ENCODE results near the gene RTP5. TPM values are rescaled to one million over a fixed set of nuclear protein-coding genes. Genes with fewer than 3 reads are reported as not detected.

The RTP5 gene
- total RNA-seq, 2 experiments from 2014 or later = not detected

DNA sequence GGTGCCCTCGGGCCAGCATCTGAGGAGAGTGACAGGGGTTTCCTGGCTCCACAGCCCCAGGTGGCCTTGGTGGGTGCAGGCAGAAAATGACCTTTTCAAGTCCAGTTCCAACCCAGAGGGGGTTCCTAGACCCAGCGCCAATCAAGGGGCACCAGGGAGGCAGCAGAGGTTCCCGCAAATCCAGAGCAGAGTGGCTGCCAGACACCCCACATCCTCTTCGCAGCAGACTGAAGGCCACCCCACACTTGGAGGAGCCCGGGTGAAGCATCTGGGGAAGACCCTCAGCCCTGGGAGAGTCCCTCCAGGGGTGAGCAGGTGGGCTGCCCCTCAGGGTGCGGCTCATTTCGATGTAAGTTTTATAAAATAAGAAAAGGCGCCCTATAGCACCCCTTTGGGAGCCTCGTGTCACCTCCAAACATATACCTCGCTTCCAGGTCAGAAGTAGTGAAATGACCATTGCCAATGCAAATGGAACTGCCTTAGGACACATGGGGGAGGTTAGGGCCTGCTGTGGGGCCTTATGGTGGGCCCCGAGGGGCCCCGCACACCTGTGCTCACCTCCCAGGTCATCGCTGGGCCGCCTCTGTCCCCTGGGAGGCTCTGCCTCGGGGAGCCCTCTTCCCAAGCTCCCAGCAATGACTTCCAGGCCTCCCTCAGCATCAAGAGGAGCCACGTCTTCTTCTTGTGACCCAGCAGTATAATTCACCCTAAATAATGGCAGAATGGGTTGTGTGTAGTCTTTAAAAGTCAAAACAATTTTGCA, 11.0 kb downstream of the RTP5 start:
- Mint-ChIP-seq H3K4me1 (ENCODE audit: low read depth) (peaks cover 36% of the 10 kb centered on the region), H3K27ac (peak overlapping the region; percentile 95), H3K36me3 (ENCODE audit: low read depth) (peaks cover 15% of the 10 kb centered on the region), H3K9me3 (no peaks in the 10 kb centered on the region), H3K27me3 (ENCODE audit: low read depth) (no peaks in the 10 kb centered on the region), H3K4me3 (peak overlapping the region; percentile 96)
- intact Hi-C loops (cut with micrococcal nuclease) = loop anchor here (1.0 to 10.0 kb wide), 14 partner anchors 21 to 1316 kb away; partner anchors contain the start of genes D2HGDH, DTYMK, DUSP28 and FARP2
- no peak for DNase-seq
- CTCF ChIA-PET = interaction anchor here (0.7 to 2.8 kb wide), 5 partner anchors 13 to 190 kb away, joined by 3 to 31 read pairs (median 10); no protein-coding TSS in a partner anchor

DNA sequence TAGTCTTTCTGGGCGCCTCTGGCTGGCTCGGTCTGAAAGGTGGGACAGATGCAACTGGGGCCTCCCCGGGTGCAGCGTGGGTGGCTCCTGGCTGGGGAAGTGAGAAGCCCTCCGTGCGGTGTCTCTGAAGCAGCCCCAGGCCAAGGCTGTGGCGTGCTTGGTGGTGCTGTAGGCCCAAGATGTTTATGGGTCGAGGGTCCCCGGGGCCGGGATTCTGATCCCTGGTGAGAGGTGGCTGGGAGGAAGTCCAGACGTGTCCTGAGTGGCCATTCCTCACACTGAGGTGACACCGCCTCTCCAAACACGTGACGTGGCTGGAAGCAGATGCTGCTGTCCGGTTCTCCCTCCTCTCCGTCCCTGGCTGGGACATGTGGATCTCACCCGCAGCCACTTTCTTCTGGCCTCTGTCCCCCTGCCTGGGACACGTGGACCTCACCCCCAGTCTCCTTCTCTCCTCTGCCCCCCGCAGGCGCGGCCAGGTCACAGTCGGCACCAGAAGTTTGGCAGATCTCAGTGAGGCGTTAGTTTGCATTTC, 12.6 kb downstream of the RTP5 start:
- intact Hi-C loops (cut with micrococcal nuclease) = loop anchor here (5.0 to 10.0 kb wide), 2 partner anchors 735 to 1317 kb away; partner anchors contain the start of genes DUSP28, PASK and RNPEPL1
- DNase-seq = peak; percentile 65
- CTCF ChIA-PET = no interaction called here
- peaks cover 45% of the 10 kb centered on the region for H3K4me1 Mint-ChIP-seq (ENCODE audit: low read depth)
- H3K9me3 Mint-ChIP-seq = no peaks in the 10 kb centered on the region
- peak overlapping the region; percentile 55 for H3K27ac Mint-ChIP-seq
- peak overlapping the region; percentile 96 for H3K4me3 Mint-ChIP-seq
- peaks cover 21% of the 10 kb centered on the region for H3K36me3 Mint-ChIP-seq (ENCODE audit: low read depth)
- no peaks in the 10 kb centered on the region for H3K27me3 Mint-ChIP-seq (ENCODE audit: low read depth)

DNA sequence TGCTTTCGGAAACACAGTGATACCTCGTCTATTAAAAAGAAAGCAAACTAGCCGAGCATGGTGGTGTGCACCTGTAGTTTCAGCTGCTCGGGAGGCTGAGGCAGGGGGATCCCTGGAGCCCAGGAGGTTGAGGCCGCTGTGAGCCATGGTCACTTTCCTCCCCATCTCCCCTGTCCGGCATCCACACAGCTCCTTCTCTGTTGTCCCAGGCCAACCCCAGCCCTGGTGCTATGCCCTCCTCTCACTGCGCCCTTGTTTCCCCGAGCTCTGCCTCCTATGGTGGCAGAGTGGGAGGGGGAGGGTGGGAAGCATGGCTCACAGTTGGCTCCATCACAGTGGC, 15.4 kb downstream of the RTP5 start:
- intact Hi-C loops (cut with micrococcal nuclease) = loop anchor here (5.0 to 10.0 kb wide), 2 partner anchors 738 to 1320 kb away; partner anchors contain the start of genes DUSP28, PASK and RNPEPL1
- H3K4me1 Mint-ChIP-seq (ENCODE audit: low read depth) = peaks cover 57% of the 10 kb centered on the region
- H3K27me3 Mint-ChIP-seq (ENCODE audit: low read depth) = no peaks in the 10 kb centered on the region
- H3K36me3 Mint-ChIP-seq (ENCODE audit: low read depth) = peaks cover 34% of the 10 kb centered on the region
- H3K9me3 Mint-ChIP-seq = peaks cover 2% of the 10 kb centered on the region
- DNase-seq = no peak
- CTCF ChIA-PET = no interaction called here
- H3K4me3 Mint-ChIP-seq = no peak overlapping the region
- H3K27ac Mint-ChIP-seq = no peak overlapping the region

DNA sequence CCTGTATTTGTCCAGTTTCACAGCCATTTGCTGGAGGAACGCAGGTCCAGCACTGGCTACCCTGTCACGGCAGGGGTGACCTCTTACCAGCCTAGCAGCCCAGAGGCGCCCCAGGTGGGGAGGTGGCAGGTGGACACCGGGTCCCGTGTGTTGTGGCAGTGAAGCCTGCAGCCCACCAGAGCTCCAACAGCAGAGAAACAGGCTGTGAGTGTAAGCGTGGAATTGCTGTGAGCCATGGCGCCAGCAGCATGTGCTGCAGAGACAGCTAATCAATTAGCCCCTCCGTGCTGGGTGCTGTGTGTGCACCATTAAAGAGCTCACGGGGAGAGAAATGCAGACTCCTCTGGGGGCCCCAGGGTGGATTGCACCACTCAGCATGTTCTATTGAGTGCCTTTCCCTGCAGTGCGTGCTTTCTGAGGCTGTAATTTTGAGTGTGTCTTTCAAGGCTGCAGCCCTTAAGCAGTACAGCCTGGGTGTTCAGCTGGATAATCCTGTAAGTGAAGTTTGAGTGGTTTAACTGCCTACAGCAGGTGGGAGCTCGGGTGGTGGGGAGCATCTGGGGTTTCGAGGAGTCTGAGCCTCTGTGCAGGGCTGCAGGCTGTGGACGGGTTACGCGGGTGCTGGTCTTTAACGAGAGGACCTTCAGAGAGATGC, 15.9 kb downstream of the RTP5 start:
- CTCF ChIA-PET = no interaction called here
- H3K27ac Mint-ChIP-seq = no peak overlapping the region
- H3K27me3 Mint-ChIP-seq (ENCODE audit: low read depth) = no peaks in the 10 kb centered on the region
- H3K36me3 Mint-ChIP-seq (ENCODE audit: low read depth) = peaks cover 38% of the 10 kb centered on the region
- DNase-seq = no peak
- intact Hi-C loops (cut with micrococcal nuclease) = loop anchor here (10.0 kb wide), 1 partner anchor 1321 kb away; the partner anchor contains the start of genes DUSP28 and RNPEPL1
- H3K4me1 Mint-ChIP-seq (ENCODE audit: low read depth) = peaks cover 53% of the 10 kb centered on the region
- peaks cover 2% of the 10 kb centered on the region for H3K9me3 Mint-ChIP-seq
- no peak overlapping the region for H3K4me3 Mint-ChIP-seq

DNA sequence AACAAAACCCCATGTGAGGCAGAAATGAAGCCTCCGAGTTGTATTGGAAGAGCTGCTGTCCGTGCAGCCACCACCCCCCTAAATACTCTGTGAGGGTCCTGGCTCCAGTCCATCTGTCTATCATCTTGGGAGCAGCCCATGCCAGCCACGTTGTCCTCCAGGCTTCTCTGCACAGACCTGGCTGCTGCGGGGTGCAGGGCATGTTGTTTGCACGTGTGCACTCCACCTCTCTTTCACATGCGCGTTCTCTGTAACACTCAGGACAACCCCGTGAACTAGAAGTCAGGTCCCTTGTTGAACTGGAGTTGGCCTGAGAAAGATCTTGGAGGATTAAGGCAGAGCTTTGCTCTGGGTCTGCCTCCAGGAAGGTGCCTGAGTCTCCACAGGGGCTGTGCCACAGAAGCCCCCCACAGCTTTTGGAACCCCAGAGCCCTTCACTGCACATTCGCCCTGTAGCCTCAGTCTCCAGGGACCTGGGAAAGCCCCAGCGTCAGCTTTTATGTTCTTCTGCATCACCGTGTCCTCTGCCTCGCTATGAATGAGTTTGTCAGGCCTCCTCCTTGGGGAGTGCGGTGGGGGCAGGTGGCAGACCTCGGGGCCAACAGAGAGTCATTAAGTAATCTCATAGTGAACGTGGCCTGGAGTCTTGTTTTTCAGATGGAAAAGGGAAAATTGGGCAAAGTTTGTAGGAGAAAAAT, 16.6 kb downstream of the RTP5 start:
- Mint-ChIP-seq H3K27me3 (ENCODE audit: low read depth) (no peaks in the 10 kb centered on the region), H3K27ac (no peak overlapping the region), H3K36me3 (ENCODE audit: low read depth) (peaks cover 40% of the 10 kb centered on the region), H3K4me1 (ENCODE audit: low read depth) (peaks cover 50% of the 10 kb centered on the region), H3K4me3 (no peak overlapping the region), H3K9me3 (peaks cover 2% of the 10 kb centered on the region)
- intact Hi-C loops (cut with micrococcal nuclease) = loop anchor here (10.0 kb wide), 1 partner anchor 1321 kb away; the partner anchor contains the start of genes DUSP28 and RNPEPL1
- CTCF ChIA-PET = no interaction called here
- DNase-seq = no peak

DNA sequence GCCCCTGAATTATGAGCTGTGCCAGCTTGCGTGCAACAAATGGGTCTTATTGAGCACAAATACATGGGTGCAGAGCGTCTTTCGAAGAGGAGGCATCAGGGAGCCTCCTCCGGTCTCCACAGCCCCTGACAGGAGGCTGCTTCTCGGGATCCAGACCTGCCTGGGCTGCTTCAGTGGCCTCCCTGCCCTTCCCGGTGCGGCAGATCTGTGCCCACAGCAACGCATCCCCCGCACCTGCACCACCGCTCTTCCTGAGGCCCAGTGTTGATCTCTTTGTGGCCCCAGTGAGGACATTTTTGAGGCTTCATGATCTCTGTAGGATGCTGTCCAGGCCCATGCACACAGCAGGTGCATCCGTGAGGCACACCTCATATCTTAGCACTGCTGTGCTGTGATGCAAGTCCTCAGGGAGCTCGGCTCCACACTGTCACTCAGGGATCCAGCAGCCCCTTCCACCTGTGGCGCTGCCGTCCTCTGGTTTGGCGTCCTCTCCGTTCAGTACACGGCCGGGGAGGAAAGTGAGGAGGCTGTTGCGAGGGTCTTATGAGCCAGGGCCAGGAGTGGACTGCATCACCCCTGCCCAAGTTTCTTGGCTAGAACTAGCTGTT, 17.4 kb downstream of the RTP5 start:
- Mint-ChIP-seq H3K27ac (no peak overlapping the region), H3K4me1 (ENCODE audit: low read depth) (peaks cover 50% of the 10 kb centered on the region), H3K9me3 (peaks cover 2% of the 10 kb centered on the region), H3K4me3 (no peak overlapping the region), H3K36me3 (ENCODE audit: low read depth) (peaks cover 40% of the 10 kb centered on the region), H3K27me3 (ENCODE audit: low read depth) (no peaks in the 10 kb centered on the region)
- intact Hi-C loops (cut with micrococcal nuclease) = loop anchor here (10.0 kb wide), 1 partner anchor 1322 kb away; the partner anchor contains the start of genes DUSP28 and RNPEPL1
- CTCF ChIA-PET = no interaction called here
- DNase-seq = no peak

DNA sequence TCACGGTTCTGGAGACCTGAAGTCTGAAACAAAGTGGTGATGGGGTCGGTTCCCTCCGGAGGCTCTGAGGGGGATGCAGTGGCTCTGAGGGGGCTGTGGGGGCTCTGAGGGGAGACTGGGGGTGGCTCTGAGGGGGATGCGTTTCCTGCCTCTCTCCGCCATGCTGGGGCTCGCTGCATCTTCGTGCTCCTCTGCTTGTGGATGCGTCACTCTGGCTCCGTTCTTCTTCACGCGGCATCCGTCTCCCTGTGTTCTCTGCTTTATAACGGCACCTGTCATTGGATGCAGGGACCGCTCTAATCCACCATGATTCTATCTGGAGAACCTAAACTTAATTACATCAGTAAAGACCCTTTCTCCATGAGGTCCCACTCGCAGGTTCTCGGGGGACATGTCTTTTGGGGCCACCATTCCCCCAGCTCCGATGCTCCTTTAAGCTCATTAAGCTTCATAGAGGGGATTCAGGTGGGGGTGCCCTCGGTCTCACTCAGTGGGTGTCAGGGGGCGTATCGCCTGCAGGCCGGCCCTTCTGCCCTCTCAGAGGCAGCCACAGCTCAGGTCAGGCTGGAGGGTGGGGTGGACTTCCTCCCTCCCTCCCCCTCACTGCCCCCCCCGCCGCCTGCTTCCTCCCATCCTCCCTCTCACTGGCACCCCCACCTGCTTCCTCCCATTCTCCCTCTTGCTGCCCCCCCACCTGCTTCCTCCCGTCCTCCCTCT, 18.4 kb downstream of the RTP5 start:
- peaks cover 38% of the 10 kb centered on the region for H3K36me3 Mint-ChIP-seq (ENCODE audit: low read depth)
- H3K27ac Mint-ChIP-seq = no peak overlapping the region
- no peak for DNase-seq
- H3K4me1 Mint-ChIP-seq (ENCODE audit: low read depth) = peaks cover 41% of the 10 kb centered on the region
- H3K27me3 Mint-ChIP-seq (ENCODE audit: low read depth) = no peaks in the 10 kb centered on the region
- peaks cover 2% of the 10 kb centered on the region for H3K9me3 Mint-ChIP-seq
- intact Hi-C loops (cut with micrococcal nuclease) = loop anchor here (10.0 kb wide), 1 partner anchor 1323 kb away; the partner anchor contains the start of genes DUSP28 and RNPEPL1
- CTCF ChIA-PET = no interaction called here
- no peak overlapping the region for H3K4me3 Mint-ChIP-seq

DNA sequence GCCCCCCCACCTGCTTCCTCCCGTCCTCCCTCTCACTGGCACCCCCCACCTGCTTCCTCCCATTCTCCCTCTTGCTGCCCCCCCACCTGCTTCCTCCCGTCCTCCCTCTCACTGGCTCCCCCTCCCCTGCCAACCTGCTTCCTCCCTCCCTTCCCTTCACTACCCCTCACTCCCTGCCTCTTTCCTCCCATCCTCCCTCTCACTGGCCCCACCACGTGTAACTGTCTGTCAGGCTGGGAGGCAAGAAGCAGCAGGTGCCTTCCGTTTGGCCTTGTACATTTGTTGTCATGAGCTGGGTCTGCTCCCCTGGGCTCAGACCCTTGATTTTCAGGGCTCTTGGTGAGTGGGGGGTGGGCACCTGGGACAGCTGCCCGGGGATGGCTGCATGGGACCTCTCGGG, 19.1 kb downstream of the RTP5 start:
- H3K36me3 Mint-ChIP-seq (ENCODE audit: low read depth) = peaks cover 35% of the 10 kb centered on the region
- H3K27me3 Mint-ChIP-seq (ENCODE audit: low read depth) = no peaks in the 10 kb centered on the region
- no peak for DNase-seq
- no peak overlapping the region for H3K4me3 Mint-ChIP-seq
- H3K9me3 Mint-ChIP-seq = peaks cover 2% of the 10 kb centered on the region
- CTCF ChIA-PET = no interaction called here
- no peak overlapping the region for H3K27ac Mint-ChIP-seq
- intact Hi-C loops (cut with micrococcal nuclease) = loop anchor here (10.0 kb wide), 1 partner anchor 1324 kb away; the partner anchor contains the start of genes DUSP28 and RNPEPL1
- peaks cover 36% of the 10 kb centered on the region for H3K4me1 Mint-ChIP-seq (ENCODE audit: low read depth)

DNA sequence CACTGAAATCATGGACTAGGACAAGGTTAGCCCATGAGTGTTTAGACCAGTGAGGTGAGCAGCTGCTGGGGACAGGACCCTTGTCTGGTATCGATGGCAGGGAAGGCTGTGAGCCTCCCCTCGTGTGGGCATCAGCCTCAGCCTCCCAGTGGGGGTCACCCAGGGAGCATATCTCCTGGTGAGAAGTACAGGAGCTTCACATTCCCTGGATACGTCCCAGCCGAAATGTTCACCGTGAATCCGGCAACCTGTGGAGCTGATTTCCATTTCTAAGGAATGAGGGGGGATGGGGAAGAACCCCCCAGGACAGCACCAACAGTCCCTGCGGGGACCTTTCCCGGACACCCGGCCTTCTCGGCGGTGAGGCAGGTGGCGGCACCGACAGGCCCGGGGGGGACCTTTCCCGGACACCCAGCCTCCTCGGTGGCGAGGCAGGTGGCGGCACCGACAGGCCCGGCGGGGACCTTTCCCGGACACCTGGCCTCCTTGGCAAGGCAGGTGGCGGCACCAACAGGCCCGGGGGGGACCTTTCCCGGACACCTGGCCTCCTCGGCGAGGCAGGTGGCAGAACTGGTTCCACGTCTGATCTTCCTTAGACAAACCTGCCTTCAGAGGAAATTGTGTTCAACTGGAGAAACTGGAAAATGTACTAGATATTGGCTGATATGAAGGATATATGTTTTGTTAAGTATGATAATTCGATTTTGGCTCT, 21.2 kb downstream of the RTP5 start:
- intact Hi-C loops (cut with micrococcal nuclease) = no loop called here
- CTCF ChIA-PET = no interaction called here
- no peaks in the 10 kb centered on the region for H3K27me3 Mint-ChIP-seq (ENCODE audit: low read depth)
- H3K4me3 Mint-ChIP-seq = no peak overlapping the region
- H3K9me3 Mint-ChIP-seq = peaks cover 2% of the 10 kb centered on the region
- no peak overlapping the region for H3K27ac Mint-ChIP-seq
- H3K4me1 Mint-ChIP-seq (ENCODE audit: low read depth) = peaks cover 26% of the 10 kb centered on the region
- peaks cover 25% of the 10 kb centered on the region for H3K36me3 Mint-ChIP-seq (ENCODE audit: low read depth)
- DNase-seq = no peak

DNA sequence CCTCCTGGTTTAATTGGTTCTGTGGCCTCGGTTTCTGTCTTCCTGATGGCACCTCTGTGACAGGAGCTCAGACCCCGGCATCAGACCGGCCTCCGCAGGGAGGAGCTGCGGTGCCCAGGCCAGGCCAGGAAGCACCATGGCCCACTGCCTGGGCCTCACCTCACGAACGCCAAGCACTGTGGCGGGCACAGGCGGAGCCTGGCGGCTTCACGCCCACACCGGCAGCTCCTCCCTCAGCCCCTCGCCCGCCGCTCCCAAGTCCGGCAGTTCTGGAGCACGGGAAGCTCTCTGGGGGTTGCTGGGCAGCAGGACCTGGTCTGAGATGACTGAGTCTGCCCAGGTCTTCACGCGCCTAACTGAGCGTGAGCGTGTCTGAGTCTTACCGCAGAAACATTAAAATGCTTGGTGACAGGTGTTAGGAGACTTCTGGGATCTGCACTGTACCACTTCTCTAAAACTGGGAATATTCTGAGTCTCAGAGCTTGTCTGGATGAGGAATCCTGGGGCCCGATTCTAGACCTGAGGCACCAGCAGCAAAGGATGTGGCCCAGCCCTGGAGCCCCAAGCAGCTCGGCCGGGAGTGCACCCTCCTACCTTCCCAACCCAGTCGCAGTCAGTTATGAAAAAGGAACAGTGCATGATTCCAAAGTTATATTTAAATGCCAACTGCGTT, 21.9 kb downstream of the RTP5 start:
- CTCF ChIA-PET = no interaction called here
- intact Hi-C loops (cut with micrococcal nuclease) = no loop called here
- H3K36me3 Mint-ChIP-seq (ENCODE audit: low read depth) = peaks cover 24% of the 10 kb centered on the region
- H3K27ac Mint-ChIP-seq = no peak overlapping the region
- no peaks in the 10 kb centered on the region for H3K27me3 Mint-ChIP-seq (ENCODE audit: low read depth)
- peaks cover 22% of the 10 kb centered on the region for H3K4me1 Mint-ChIP-seq (ENCODE audit: low read depth)
- peaks cover 4% of the 10 kb centered on the region for H3K9me3 Mint-ChIP-seq
- DNase-seq = no peak
- H3K4me3 Mint-ChIP-seq = no peak overlapping the region

DNA sequence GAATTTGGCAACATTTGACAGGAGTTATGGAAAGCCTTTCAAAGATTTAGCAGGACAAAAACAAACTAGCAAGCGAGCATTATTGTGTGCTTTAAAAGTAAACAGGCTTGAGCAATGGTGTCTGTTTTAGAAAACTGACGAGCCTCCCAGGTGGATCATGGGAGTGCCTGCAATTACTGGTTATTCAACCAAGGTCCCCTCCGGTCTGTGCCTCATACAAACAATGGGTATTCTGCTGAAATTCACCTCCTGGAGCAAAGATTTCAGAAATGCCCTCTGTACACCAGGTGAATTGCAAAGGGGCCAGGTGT, 22.4 kb downstream of the RTP5 start:
- Mint-ChIP-seq H3K27ac (no peak overlapping the region), H3K27me3 (ENCODE audit: low read depth) (no peaks in the 10 kb centered on the region), H3K4me3 (no peak overlapping the region), H3K36me3 (ENCODE audit: low read depth) (peaks cover 22% of the 10 kb centered on the region), H3K9me3 (peaks cover 4% of the 10 kb centered on the region), H3K4me1 (ENCODE audit: low read depth) (peaks cover 19% of the 10 kb centered on the region)
- CTCF ChIA-PET = no interaction called here
- DNase-seq = no peak
- intact Hi-C loops (cut with micrococcal nuclease) = no loop called here

All from activated naive CD4-positive, alpha-beta T cell treated with anti-CD3 and anti-CD28 coated beads for 36 hours (primary cell).